Nephron (organoid): Measurements from ENCODE around the gene S100A7A.
"Not testable (repeated sequence)": the region's sequence is repeated elsewhere in the genome, so short reads cannot be mapped to it uniquely, and the experiment has no call there.

Source experiments
- H3K27ac Mint-ChIP-seq, 3 experiments: 2 replicates each; pipeline ENCODE4 v1.8.0; 2020; ENCODE audit warnings: mixed read lengths in 3 of 3, mild to moderate bottlenecking in 2 of 3, moderate library complexity in 1 of 3
- H3K27me3 Mint-ChIP-seq: 2 replicates; pipeline ENCODE4 v1.8.0; 2021; ENCODE audit warnings: low read depth, mild to moderate bottlenecking, moderate library complexity, mixed read lengths
- H3K36me3 Mint-ChIP-seq: 2 replicates; pipeline ENCODE4 v1.8.0; 2020; ENCODE audit warnings: low read depth, mixed read lengths
- H3K4me1 Mint-ChIP-seq: 2 replicates; pipeline ENCODE4 v1.8.0; 2020; ENCODE audit warnings: mixed read lengths
- H3K4me3 Mint-ChIP-seq, 3 experiments: 2 replicates each; pipeline ENCODE4 v1.8.0; 2020; ENCODE audit warnings: mild to moderate bottlenecking in 3 of 3, mixed read lengths in 3 of 3, moderate library complexity in 2 of 3
- H3K9me3 Mint-ChIP-seq: 2 replicates; pipeline ENCODE4 v1.8.0; 2020; ENCODE audit warnings: mixed read lengths
- TF ChIP-seq, protein P1 (sequence below), 3 experiments: fragments of 200-600 bp; sonication (generic); IDR thresholded peaks; one replicate each; pipeline ENCODE4 v1.5.0; 2021; ENCODE audit warnings: antibody characterized with exemption in 3 of 3; ENCODE audit not compliant: unreplicated experiment in 3 of 3

S100A7A gene

DNA sequence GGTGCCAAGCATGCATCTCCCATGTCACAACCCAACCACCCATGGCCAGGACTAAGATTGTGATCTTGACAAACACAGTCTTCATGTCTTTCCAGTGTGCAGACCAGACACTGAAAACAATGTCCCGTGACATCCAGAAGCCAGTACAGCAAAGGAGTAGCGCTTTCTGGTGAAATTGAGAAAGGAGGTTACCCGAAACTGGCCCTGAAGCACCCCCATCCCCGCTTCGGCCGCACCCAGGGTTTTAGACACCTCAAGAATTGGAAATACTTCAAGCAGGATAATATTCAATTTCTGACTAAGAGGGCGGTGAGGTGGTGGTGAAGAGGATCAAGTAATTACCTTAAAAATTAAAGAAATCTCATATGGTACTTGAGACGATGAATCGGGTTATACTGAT, 14.9 kb upstream of the S100A7A start:
- Mint-ChIP-seq H3K9me3 (no peaks in the 10 kb centered on the region), H3K4me3 (no peak overlapping the region), H3K36me3 (no peaks in the 10 kb centered on the region), H3K4me1 (no peaks in the 10 kb centered on the region), H3K27ac (no peak overlapping the region), H3K27me3 (peaks cover 34% of the 10 kb centered on the region)
- TF ChIP-seq, protein P1, sequence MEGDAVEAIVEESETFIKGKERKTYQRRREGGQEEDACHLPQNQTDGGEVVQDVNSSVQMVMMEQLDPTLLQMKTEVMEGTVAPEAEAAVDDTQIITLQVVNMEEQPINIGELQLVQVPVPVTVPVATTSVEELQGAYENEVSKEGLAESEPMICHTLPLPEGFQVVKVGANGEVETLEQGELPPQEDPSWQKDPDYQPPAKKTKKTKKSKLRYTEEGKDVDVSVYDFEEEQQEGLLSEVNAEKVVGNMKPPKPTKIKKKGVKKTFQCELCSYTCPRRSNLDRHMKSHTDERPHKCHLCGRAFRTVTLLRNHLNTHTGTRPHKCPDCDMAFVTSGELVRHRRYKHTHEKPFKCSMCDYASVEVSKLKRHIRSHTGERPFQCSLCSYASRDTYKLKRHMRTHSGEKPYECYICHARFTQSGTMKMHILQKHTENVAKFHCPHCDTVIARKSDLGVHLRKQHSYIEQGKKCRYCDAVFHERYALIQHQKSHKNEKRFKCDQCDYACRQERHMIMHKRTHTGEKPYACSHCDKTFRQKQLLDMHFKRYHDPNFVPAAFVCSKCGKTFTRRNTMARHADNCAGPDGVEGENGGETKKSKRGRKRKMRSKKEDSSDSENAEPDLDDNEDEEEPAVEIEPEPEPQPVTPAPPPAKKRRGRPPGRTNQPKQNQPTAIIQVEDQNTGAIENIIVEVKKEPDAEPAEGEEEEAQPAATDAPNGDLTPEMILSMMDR (IDR thresholded peaks at IDR 0.05; ENCODE audit: unreplicated experiment in 3 of 3) = no peak

DNA sequence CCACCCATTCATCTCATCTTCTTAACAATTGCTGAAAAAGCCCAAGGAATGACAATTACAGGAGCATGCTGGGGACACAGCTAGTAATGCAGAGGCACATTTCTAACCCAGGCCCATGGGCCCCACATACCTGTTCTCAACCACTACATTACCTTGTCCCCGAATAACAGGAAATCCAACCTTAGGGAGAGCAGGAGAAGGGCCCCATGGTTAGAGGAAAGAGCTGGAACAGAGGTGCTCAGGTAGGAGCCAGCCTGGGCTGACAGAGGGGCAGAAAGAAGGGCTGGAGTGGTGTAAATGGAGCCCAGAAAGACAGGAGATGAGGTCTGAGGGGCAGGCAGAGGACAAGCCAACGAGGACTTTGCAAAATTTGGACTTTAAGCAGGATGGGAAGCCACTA, 14.1 kb upstream of the S100A7A start:
- H3K27me3 Mint-ChIP-seq = peaks cover 32% of the 10 kb centered on the region

DNA sequence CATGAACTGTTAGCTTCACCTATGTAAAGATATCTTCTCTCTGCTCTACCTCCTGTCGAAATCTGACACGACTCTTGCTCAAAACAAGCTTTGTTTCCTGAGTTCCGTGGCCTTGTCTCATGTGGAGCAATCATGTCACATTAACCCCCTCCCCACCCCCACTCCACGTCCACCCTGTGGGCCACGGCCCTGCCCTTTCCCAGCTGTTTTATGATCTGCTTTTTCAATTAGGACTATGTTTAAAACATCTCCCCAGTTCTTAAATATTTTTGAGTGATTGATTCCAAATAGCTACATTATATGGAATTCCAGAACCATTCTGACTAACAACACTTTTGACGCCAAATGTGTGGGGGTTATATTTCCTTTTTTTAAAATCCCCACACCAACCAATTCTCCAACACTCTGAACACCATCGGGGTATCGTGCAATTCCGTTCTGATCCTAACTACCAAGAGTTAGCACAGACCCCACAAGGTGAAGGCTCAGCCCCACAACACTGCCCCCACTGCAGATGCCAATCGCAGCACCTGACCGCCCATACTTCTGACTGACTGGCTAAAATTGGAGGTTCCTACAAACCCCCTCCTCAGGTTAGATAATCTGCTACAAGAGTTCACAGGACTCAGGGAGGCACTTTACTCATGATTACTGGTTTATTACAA, 12.8 kb upstream of the S100A7A start:
- peaks cover 32% of the 10 kb centered on the region for H3K27me3 Mint-ChIP-seq
- TF ChIP-seq, protein P1 (IDR thresholded peaks at IDR 0.05; ENCODE audit: unreplicated experiment in 3 of 3) = no peak
- H3K9me3 Mint-ChIP-seq = no peaks in the 10 kb centered on the region

More for the DNA sequence above, 14.1 kb upstream of the S100A7A start:
- TF ChIP-seq, protein P1 (IDR thresholded peaks at IDR 0.05; ENCODE audit: unreplicated experiment in 3 of 3) = no peak
- Mint-ChIP-seq H3K36me3 (no peaks in the 10 kb centered on the region), H3K4me1 (no peaks in the 10 kb centered on the region), H3K4me3 (no peak overlapping the region), H3K27ac (no peak overlapping the region), H3K9me3 (no peaks in the 10 kb centered on the region)

DNA sequence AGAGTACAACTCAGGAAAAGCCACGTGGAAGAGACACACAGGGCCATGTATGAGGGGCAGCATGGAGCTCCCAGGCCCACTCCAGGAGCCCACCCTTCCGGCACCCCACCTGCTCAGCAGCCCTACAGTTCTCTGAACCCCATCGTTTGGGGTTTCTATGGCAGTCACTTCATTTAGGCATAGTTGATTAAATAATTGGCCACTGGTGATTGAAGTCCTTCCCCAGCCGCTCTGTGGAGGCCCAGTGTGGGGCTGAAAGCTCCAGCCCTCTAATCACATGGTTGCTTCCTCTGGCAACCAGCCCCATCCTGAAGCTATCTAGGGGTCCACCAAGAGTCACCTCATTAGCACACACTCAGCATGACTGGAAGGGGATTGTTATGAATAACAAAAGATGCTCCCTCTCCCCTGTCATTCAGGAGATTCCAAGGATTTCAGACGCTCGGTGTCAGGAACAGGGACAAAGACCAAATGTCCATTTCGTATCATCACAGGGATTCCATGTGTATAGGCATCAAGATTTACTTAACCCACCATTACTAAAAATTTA, 12.2 kb upstream of the S100A7A start:
- H3K4me3 Mint-ChIP-seq = no peak overlapping the region
- TF ChIP-seq, protein P1 (IDR thresholded peaks at IDR 0.05; ENCODE audit: unreplicated experiment in 3 of 3) = no peak
- H3K27ac Mint-ChIP-seq = no peak overlapping the region
- no peaks in the 10 kb centered on the region for H3K36me3 Mint-ChIP-seq
- peaks cover 32% of the 10 kb centered on the region for H3K27me3 Mint-ChIP-seq
- H3K4me1 Mint-ChIP-seq = no peaks in the 10 kb centered on the region
- no peaks in the 10 kb centered on the region for H3K9me3 Mint-ChIP-seq

More for the DNA sequence above, 12.8 kb upstream of the S100A7A start:
- Mint-ChIP-seq H3K27ac (no peak overlapping the region), H3K4me3 (no peak overlapping the region), H3K4me1 (no peaks in the 10 kb centered on the region), H3K36me3 (no peaks in the 10 kb centered on the region)

DNA sequence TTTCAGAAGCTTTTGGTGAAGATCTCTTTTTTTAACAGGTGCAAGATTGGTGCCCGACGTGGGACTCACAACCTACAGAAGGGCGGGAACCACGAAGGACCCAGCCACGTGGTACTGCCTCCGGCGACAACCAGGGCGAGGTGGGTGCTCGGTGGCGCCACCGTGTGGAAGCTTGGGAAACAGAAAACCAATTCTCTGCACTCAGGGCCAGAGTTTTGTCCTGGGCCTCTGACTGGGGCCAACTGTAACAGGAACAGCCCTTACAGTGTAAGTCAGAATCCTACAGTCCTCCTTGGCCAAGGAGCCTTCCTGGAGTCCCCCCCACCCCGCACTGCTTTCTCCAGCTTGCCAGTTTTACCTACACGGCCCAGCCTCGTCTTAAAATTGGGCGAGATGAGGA, 11.6 kb upstream of the S100A7A start:
- Mint-ChIP-seq H3K36me3 (no peaks in the 10 kb centered on the region), H3K4me1 (no peaks in the 10 kb centered on the region), H3K4me3 (no peak overlapping the region), H3K27me3 (peaks cover 26% of the 10 kb centered on the region), H3K9me3 (no peaks in the 10 kb centered on the region), H3K27ac (no peak overlapping the region)
- TF ChIP-seq, protein P1 (IDR thresholded peaks at IDR 0.05; ENCODE audit: unreplicated experiment in 3 of 3) = no peak

DNA sequence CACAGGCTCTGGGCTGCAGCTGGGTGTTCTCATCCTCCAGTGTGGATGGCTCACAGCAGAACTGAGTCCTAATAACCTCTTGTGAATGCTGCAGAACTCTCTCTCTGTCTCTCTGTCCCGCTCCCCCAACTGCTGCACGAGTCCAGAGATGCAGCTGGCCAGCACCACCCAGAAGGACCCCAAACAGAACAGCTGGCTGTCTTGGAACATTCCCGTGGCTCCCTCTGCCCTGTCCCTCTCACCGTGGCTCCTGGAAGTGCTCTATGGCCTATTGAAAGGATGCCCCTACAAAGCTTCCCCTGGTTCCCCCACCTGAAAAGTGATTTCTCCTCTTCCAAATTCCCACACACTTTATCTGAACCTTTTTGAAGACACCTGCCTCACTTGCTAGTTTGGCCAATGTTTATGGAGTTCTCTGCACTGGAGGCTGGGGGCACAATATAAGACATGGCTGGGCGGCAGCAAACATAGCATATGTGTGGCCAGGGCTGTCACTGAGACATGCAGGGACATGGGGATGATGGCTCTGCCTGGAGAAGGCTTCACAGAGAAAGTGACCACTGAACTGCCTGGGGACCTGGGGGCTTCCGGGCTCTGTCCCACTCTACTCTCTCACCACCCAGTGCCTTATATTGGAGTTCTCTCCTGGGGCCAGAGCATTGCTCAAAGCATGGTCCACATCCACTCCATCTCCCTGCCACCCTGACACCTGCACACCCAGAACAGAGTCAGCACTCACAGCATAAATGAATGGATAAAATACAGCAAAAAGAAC, 10.3 kb upstream of the S100A7A start:
- H3K36me3 Mint-ChIP-seq, H3K9me3 Mint-ChIP-seq, H3K4me1 Mint-ChIP-seq, H3K27ac Mint-ChIP-seq, H3K4me3 Mint-ChIP-seq: not testable (repeated sequence)
- peaks cover 24% of the 10 kb centered on the region for H3K27me3 Mint-ChIP-seq

DNA sequence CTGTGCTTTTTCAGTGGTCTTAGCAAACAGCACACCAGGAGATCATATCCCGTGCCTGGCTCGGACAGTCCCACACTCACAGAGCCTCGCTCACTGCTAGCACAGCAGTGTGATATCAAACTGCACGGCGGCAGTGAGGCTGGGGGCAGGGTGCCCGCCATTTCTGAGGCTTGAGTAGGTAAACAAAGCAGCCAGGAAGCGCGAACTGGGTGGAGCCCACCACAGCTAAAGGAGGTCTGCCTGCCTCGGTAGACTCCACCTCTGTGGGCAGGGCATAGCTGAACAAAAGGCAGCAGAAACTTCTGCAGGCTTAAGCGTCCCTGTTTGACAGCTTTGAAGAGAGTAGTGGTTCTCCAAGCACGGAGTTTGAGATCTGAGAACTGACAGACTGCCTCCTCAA, 9.0 kb upstream of the S100A7A start:
- not testable (repeated sequence) for H3K4me3 Mint-ChIP-seq, H3K4me1 Mint-ChIP-seq, H3K36me3 Mint-ChIP-seq, H3K9me3 Mint-ChIP-seq, H3K27ac Mint-ChIP-seq
- peaks cover 19% of the 10 kb centered on the region for H3K27me3 Mint-ChIP-seq

DNA sequence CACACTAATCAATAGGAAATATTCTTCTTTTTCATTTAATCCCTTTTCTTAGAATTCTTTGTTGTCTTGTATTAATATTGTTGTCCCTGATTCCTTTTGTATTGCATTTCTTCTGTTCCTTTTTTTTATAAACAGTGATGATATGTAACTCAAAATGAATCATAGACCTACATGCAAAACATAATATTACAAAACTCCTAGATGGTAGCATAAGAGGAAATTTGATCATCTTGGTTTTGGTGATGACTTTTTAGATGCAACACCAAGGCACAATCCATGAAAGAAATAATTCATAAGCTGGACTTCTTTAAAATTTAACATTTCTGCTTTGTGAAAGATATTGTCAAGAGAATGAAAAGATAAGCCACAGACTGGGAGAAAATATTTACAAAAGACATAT, 2.4 kb upstream of the S100A7A start:
- H3K4me3 Mint-ChIP-seq, H3K27ac Mint-ChIP-seq, H3K4me1 Mint-ChIP-seq, H3K36me3 Mint-ChIP-seq, H3K9me3 Mint-ChIP-seq, H3K27me3 Mint-ChIP-seq: not testable (repeated sequence)
